Measurements from ENCODE around the gene PRKG1.

GRCh38 chr10:52078397-52078937 lies 1004.2 kb downstream of the PRKG1 start:
- no peak for TF ChIP-seq TEAD4 (IDR thresholded peaks at IDR 0.05)
- TF ChIP-seq REST (IDR thresholded peaks at IDR 0.05; ENCODE audit: low read depth): no peak
- TF ChIP-seq FOXM1 (IDR thresholded peaks at IDR 0.05; ENCODE audit: borderline replicate concordance, low read depth): no peak
- TF ChIP-seq YY1 (IDR thresholded peaks at IDR 0.05; ENCODE audit: low read depth): no peak

Measured in Ishikawa (cell line).